Muscle of leg (tissue), 11 donors: Measurements from ENCODE around the gene NEDD9. TPM values are rescaled to one million over a fixed set of nuclear protein-coding genes. Genes with fewer than 3 reads are reported as not detected.
A peak's percentile ranks its signal among the peaks of the same experiment; 100 is the strongest.

Source experiments
- DNase-seq: peaks from one replicate; pipeline ENCODE4 v3.0.0; 2013
- H3K27ac ChIP-seq: one replicate; pipeline ENCODE4 v1.5.1; 2013; ENCODE audit warnings: mild to moderate bottlenecking, low read length, control low read depth
- H3K27me3 ChIP-seq: one replicate; pipeline ENCODE4 v1.6.1; 2013; ENCODE audit warnings: low read length; ENCODE audit not compliant: control insufficient read depth, insufficient read depth
- H3K36me3 ChIP-seq: one replicate; pipeline ENCODE4 v1.6.1; 2013; ENCODE audit warnings: low read length; ENCODE audit not compliant: control insufficient read depth, insufficient read depth
- H3K4me1 ChIP-seq: one replicate; pipeline ENCODE4 v1.6.1; 2013; ENCODE audit warnings: low read length; ENCODE audit not compliant: control insufficient read depth, insufficient read depth
- H3K4me3 ChIP-seq: one replicate; pipeline ENCODE4 v1.5.1; 2013; ENCODE audit warnings: low read length, control low read depth
- H3K9me3 ChIP-seq: replicated peaks from 2 replicates; pipeline ENCODE4 v1.6.1; 2013; ENCODE audit warnings: low read depth, low read length; ENCODE audit not compliant: control insufficient read depth
- WGBS: methylation state at CpG from one replicate; pipeline ENCODE4 v1.1.5; 2013; ENCODE audit warnings: missing lambda C conversion rate; ENCODE audit not compliant: insufficient coverage; 5-methylcytosine and 5-hydroxymethylcytosine counted together
- polyA plus RNA-seq, 8 donors: library from polyadenylated mRNA; unstranded; fragments of 120-200 nt; gene quantifications; one replicate each; pipeline versions ENCODE4 v1.2.1 to v1.2.3, GENCODE V29; 2013; ENCODE audit warnings: inconsistent platforms in 1 of 8, low replicate concordance in 1 of 8; ENCODE audit not compliant: insufficient read length in 8 of 8, insufficient read depth in 1 of 8
- total RNA-seq: library from RNA; stranded (reverse); fragments of 120-200 nt; gene quantifications from one replicate; pipeline ENCODE4 v1.2.4, GENCODE V29; 2013

The NEDD9 gene
- total and polyA plus RNA-seq, 9 donors, result 7.3 to 18.4 (median 12.7) TPM

GRCh38 chr6:11228935-11229654 lies 3.4 kb downstream of the NEDD9 start:
- H3K4me1 ChIP-seq, result peaks cover 19% of the 10 kb centered on the region
- no peaks in the 10 kb centered on the region for H3K9me3 ChIP-seq
- peak overlapping the region; percentile 58 for H3K4me3 ChIP-seq
- DNase-seq, result no peak
- 27% methylated on average over 13 of the region's 20 CpGs for WGBS
- H3K27ac ChIP-seq, result peak overlapping the region; percentile 95
- no peaks in the 10 kb centered on the region for H3K36me3 ChIP-seq
- H3K27me3 ChIP-seq, result no peaks in the 10 kb centered on the region

- 92% methylated on average over 5 of the region's 5 CpGs for WGBS
- H3K4me3 ChIP-seq, result no peak overlapping the region
Measured at GRCh38 chr6:11227698-11228097, 4.8 kb downstream of the NEDD9 start.

GRCh38 chr6:11226005-11226404 lies 6.5 kb downstream of the NEDD9 start:
- Histone ChIP-seq H3K36me3 (no peaks in the 10 kb centered on the region), H3K27ac (no peak overlapping the region), H3K27me3 (no peaks in the 10 kb centered on the region), H3K4me3 (no peak overlapping the region), H3K4me1 (peaks cover 4% of the 10 kb centered on the region), H3K9me3 (no peaks in the 10 kb centered on the region)
- no CpG with 5 or more reads among the region's 3 CpGs for WGBS
- DNase-seq, result no peak

More at GRCh38 chr6:11227698-11228097, 4.8 kb downstream of the NEDD9 start:
- Histone ChIP-seq H3K27ac (no peak overlapping the region), H3K9me3 (no peaks in the 10 kb centered on the region), H3K4me1 (peaks cover 9% of the 10 kb centered on the region), H3K36me3 (no peaks in the 10 kb centered on the region), H3K27me3 (no peaks in the 10 kb centered on the region)
- DNase-seq, result no peak

GRCh38 chr6:11224966-11225463 lies 7.5 kb downstream of the NEDD9 start:
- DNase-seq, result no peak
- Histone ChIP-seq H3K36me3 (no peaks in the 10 kb centered on the region), H3K4me1 (peaks cover 7% of the 10 kb centered on the region), H3K27me3 (no peaks in the 10 kb centered on the region), H3K9me3 (no peaks in the 10 kb centered on the region), H3K27ac (no peak overlapping the region), H3K4me3 (no peak overlapping the region)
- no CpG with 5 or more reads among the region's 4 CpGs for WGBS

- H3K4me1 ChIP-seq, result peaks cover 7% of the 10 kb centered on the region
- DNase-seq, result no peak
- no peaks in the 10 kb centered on the region for H3K9me3 ChIP-seq
- H3K27me3 ChIP-seq, result no peaks in the 10 kb centered on the region
- no peaks in the 10 kb centered on the region for H3K36me3 ChIP-seq
- 87% methylated on average over 4 of the region's 9 CpGs for WGBS
- no peak overlapping the region for H3K4me3 ChIP-seq
- peak overlapping the region; percentile 47 for H3K27ac ChIP-seq
Measured at GRCh38 chr6:11224252-11224965, 8.1 kb downstream of the NEDD9 start.

GRCh38 chr6:11223286-11223864 lies 9.1 kb downstream of the NEDD9 start:
- Histone ChIP-seq H3K4me1 (peaks cover 5% of the 10 kb centered on the region), H3K4me3 (no peak overlapping the region), H3K9me3 (no peaks in the 10 kb centered on the region), H3K27me3 (no peaks in the 10 kb centered on the region), H3K36me3 (no peaks in the 10 kb centered on the region), H3K27ac (peak overlapping the region; percentile 59)
- WGBS, result 94% methylated on average over 3 of the region's 5 CpGs
- peak; percentile 54 for DNase-seq

GRCh38 chr6:11222385-11223277 lies 9.8 kb downstream of the NEDD9 start:
- no CpG with 5 or more reads among the region's 5 CpGs for WGBS
- Histone ChIP-seq H3K9me3 (no peaks in the 10 kb centered on the region), H3K4me1 (peaks cover 5% of the 10 kb centered on the region), H3K36me3 (no peaks in the 10 kb centered on the region), H3K27me3 (no peaks in the 10 kb centered on the region), H3K4me3 (no peak overlapping the region), H3K27ac (peak overlapping the region; percentile 59)
- DNase-seq, result no peak

GRCh38 chr6:11221623-11222384 lies 10.7 kb downstream of the NEDD9 start:
- H3K27me3 ChIP-seq, result no peaks in the 10 kb centered on the region
- WGBS, result 71% methylated on average over 2 of the region's 3 CpGs
- DNase-seq, result no peak
- peaks cover 5% of the 10 kb centered on the region for H3K4me1 ChIP-seq
- H3K4me3 ChIP-seq, result no peak overlapping the region
- H3K9me3 ChIP-seq, result no peaks in the 10 kb centered on the region
- H3K36me3 ChIP-seq, result no peaks in the 10 kb centered on the region
- H3K27ac ChIP-seq, result peak overlapping the region; percentile 35

GRCh38 chr6:11219400-11219834 lies 13.1 kb downstream of the NEDD9 start:
- no peaks in the 10 kb centered on the region for H3K9me3 ChIP-seq
- DNase-seq, result peak; percentile 50
- H3K4me1 ChIP-seq, result peaks cover 15% of the 10 kb centered on the region
- H3K4me3 ChIP-seq, result no peak overlapping the region
- WGBS, result 100% methylated on average over 1 of the region's 4 CpGs
- peaks cover 2% of the 10 kb centered on the region for H3K36me3 ChIP-seq
- H3K27ac ChIP-seq, result peak overlapping the region; percentile 72
- no peaks in the 10 kb centered on the region for H3K27me3 ChIP-seq
